NCI-H1694 treated with DMSO at 0.1 percent for 48 hours (cell line): Measurements from ENCODE around the gene EIF4E1B.

ENCODE experiments used
- DNase-seq: peaks from one replicate; lab custom pipeline; 2025; lab: John Stamatoyannopoulos, UW

The EIF4E1B gene

GRCh38 chr5:176606875-176607274 is 23.6 kb upstream of the EIF4E1B start:
- DNase-seq = no peak

- DNase-seq = no peak
Measured at GRCh38 chr5:176608142-176608705, 22.3 kb upstream of the EIF4E1B start.

GRCh38 chr5:176608937-176609723 is 21.3 kb upstream of the EIF4E1B start:
- no peak for DNase-seq

DNA sequence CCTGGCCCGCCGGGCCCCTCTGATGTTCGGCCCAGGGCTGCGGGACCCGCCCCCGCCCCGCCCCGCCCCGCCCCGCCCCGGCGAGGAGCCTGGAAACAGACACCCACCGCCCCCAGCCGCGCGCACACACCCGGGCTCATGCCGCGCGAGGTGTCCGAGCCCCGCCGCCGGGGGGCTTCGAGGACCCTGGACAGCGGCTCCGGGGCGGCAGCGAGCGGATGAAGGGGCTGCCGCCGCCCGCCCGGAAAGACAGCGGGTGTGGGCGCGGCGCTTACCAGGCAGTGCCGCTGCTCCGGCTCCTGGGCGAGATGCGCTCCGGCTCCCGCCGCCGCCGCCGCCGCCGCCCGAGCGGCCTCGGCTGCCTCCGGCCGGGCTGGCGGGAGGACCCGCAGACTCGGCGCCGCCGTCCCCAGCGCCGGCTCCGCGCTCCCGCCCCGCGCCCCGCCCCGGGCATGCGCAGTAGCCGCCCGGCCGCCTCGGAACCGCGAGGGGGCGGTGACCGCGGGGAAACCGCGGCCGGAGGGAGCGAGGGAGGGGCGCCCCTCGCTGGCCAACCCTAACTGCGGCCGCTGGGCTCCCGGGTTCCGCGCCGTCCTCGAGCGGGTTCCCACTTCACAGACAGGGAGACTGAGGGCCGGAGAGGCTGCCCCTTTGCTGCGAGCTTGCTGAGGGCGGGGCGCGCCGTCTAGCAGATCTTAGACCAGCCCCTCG is 20.6 kb upstream of the EIF4E1B start, which contains the start of gene GPRIN1:
TSS of gene GPRIN1 (minus strand) at position 433 of the 711 bp plus-strand sequence. CDS start 10,322 bp downstream, outside the sequence.
- DNase-seq = no peak

- DNase-seq = no peak
Measured at GRCh38 chr5:176610435-176610773, 20.1 kb upstream of the EIF4E1B start.

- no peak for DNase-seq
Measured at GRCh38 chr5:176611435-176611834, 19.0 kb upstream of the EIF4E1B start.

DNA sequence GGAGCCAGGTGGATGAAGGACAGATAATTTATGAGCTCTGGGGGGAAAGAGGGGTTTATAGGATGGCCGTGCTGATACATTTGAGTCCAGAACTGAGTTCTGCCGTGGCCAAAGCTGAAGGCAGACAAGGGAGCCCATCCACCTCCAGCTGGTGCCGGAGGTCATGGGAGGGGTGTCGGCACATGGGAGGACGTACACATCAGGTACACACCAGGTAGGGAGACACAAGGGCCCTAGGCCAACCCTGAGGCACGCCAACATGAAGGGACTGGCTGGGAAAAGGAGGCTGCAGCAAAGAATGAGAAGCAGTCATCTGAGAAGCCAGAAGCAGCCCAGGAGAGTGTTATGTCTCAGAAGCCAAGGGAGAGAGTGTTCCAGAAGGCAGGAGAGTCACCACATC is 18.5 kb upstream of the EIF4E1B start:
- DNase-seq = no peak

DNA sequence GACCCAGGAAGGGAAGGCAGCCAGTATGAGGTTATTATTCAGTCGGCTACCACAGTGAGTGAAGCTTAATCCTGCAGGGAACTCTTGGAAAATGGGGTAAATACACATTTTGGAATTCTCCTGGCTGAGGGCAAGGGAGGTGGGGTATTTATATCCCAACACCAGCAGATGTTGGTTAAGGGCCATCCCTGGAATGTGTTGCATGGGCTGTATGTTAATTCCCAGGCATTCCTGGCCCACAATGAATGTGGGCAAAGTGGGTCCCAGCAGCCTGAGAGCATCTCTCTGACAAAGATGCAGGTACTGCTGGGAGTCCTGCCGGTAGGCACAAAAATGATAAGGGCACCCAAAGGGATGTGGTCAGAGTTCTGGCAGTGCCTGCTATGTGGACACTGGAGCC is 17.6 kb upstream of the EIF4E1B start:
- DNase-seq = no peak

DNA sequence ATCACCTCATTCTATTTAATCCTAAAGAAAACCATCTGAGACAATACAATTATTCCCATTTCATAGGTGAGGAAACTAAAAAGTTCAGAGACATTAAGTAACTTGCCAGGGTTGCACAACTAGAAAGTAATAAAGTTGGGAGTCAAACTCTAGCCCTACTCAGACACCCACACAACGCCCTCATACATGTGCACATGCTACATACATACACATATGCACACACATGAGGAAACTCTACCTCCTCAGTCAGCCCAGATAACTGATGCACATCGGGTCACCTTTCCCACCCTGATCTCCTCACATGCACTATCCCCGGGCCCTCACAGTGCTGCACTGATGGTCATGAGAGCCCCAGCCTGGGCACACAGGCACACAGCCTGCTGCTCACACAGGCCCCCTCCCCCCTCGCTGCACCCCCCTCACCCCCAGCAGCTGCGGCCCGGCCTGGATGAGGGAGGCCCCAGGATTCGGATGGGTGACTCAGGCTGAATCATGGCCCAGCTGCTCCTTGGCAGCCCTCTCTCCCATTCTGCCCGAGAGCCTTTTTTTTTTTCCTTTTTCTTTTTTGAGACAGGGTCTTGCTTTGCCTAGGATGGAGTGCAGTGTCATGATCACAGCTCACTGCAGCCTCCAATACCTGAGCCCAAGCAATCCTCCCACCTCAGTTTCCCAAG is 15.5 kb upstream of the EIF4E1B start:
- peak; percentile 45 for DNase-seq

- peak; percentile 25 for DNase-seq
Measured at GRCh38 chr5:176616511-176616910, 14.0 kb upstream of the EIF4E1B start.

GRCh38 chr5:176618783-176619182 is 11.7 kb upstream of the EIF4E1B start:
- no peak for DNase-seq

DNA sequence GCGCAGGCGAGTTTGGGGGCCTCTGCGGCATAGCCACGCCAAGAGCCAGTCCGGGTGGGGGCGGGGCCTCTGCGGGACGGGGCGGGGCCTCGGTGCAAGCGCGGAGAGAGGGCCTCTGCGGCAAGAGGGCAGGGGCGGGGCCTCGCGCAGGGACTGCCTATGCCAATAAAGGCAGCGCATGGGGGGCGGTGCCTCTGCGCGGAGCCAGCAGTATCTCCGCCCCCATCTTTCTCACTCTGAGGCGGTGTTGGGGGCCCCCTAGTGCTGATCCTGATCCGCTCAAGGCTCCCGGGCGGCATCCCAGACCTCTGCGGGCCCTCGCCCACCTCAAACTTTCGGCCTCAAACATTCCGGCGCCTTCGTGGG is 11.3 kb upstream of the EIF4E1B start:
- no peak for DNase-seq

DNA sequence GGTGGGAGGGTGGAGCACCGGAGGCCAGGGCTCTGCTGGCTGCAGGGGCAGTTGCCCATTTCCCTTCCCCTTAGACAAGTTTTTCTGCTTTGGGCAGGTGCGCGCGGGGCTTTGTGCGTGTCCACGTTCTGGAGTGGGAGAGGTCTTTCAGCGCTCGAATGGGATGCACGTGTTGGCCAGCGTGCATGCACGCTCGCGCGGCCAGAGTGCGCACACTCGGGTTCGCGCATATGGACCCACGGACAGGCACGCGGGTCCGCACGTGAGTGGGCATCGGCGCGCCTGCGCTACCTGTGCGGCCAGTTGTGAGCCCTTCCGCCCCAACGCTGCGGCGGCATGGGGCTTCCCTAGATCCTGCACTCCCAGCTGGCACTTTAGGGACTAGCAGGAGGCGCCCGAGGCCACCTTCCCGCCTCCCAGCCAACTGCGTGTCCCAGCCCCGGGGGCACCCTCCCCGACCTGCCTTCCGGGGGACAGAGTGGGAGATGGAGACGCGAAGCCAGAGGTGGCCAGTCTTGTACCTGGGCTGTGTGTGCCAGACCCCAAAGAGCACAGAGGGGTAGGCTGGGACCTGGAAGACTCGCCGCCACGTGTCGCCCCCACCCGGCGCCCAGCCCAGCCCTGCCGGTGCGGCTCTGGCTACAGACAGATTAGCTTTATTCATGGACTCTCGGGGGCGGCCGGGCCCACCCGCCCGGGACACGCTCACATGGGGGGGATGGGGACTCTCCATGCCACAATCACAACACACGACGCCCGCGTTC is 10.7 kb upstream of the EIF4E1B start:
- DNase-seq = no peak

- no peak for DNase-seq
Measured at GRCh38 chr5:176620333-176620981, 10.0 kb upstream of the EIF4E1B start.

DNA sequence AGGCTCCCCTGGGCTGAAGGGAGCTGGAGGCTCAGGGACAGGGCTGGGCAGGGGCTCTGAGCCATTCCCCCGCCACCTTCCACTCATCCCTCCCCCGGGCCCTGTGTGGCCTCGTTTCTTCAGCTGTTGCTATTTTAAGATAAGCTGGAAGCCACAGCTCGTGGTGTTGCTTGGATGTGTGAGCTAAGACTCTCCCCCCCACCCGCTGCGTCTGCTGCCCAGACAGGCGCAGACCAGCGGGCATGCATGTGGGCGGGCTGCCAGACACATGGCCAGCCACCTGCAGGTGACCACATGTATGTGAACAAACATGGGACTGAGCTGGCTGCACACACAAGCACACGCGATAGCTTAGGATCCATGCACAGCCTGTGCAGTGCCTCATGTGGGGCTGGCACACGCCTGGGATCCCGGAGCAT is 8.8 kb upstream of the EIF4E1B start:
- DNase-seq = no peak

DNA sequence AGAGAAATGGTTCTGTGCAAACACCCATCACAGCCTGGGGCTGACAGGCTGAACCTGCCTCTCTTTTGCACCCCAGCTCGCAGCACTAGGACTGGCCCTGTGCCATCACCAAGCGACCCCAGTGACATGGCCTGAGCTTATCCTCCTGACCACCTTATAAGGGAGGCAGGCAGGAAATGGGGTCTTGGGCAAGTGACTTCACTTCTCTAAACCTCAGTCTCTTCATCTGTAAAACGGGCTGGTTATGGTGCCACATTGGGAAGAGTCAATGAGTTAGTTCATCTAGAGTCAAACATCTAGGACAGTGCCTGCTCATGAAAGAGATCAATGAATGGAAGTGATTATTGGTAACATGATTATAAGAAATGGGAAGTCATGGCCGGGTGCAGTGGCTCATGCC is 6.3 kb upstream of the EIF4E1B start:
- DNase-seq = no peak

- no peak for DNase-seq
Measured at GRCh38 chr5:176624938-176625337, 5.5 kb upstream of the EIF4E1B start.

DNA sequence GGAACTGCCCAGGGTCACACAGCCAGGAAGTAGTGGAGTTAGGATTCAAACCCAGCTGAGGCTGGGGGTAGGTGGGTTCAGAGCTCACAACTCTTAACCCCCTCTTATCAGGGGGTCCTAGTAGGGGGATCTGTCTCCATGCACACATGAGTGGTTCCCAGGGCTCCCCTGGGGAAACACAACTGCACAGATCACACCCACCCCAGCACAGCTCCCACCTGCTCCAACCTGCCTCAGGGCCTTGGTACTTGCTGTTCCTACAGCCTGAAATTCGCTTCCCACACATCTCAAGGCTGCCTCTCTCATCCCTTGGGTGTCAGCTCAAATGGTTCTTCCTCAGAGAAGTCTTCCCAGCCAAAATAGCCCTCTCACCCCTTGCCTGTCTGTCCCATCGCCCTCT is 5.0 kb upstream of the EIF4E1B start:
- no peak for DNase-seq

DNA sequence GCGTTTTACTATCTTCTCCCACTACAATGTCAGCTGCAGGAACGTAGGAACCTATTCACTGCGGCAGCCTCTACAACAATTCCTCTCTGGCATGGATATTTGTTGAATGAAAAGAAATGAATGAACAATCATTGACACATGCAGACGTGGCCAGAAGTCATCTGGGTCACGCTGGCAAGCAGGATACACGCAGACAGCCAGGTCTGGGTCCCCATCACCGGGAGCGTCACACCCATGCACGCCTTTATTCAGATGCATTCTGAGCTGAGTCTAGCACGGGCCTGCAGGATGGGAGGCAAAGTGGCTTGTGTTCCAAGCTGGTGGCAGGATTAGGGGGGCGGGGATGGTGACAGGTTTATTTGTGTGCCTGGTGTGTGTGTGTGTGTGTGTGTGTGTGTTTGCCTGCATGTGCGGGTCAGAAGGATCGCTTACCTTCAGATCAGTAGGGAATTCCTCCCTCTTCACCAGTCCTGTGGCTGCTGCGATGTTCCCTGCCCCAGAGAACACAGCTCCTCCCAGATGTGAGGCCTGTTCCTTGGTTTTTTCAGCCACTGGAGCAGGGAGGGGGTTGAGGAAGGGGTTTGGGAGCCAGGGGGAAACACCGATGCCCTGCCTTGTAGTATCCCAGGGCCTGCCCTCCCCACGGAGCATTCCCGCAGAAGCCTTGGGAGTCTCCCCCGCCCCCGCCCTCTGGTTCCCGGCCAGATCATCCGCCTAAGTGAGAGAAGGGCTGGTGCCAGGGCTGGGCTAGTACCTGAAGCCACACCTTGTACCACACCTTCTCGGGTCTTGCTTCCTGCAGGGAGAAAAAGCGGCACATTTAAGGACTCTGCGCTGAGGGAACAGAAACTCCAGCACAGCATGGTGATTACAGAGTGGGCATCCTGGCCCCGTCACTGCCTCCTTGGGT is 4.3 kb upstream of the EIF4E1B start:
- no peak for DNase-seq

GRCh38 chr5:176626876-176627236 is 3.6 kb upstream of the EIF4E1B start:
- no peak for DNase-seq
